GM18505 (cell line): Measurements from ENCODE around the gene HOXD11.

ENCODE experiments used
- ATAC-seq: cut with Tn5 transposase; IDR thresholded peaks from one replicate; pipeline ENCODE4 v1.9.1; 2021; ENCODE audit not compliant: unreplicated experiment
- POLR2A ChIP-seq: IDR thresholded peaks from 4 replicates; pipeline ENCODE4 v1.6.1; 2011; ENCODE audit warnings: borderline replicate concordance; ENCODE audit not compliant: insufficient read depth, insufficient read length; ENCODE audit errors: extremely low read depth

Gene HOXD11

GRCh38 chr2:176118601-176119339, 11.7 kb downstream of the HOXD11 start:
- ATAC-seq: no peak
- TF ChIP-seq POLR2A: no peak

GRCh38 chr2:176120364-176121189, 13.5 kb downstream of the HOXD11 start:
- TF ChIP-seq POLR2A: no peak
- no peak for ATAC-seq

GRCh38 chr2:176121190-176122051, 14.3 kb downstream of the HOXD11 start:
- no peak for ATAC-seq
- no peak for TF ChIP-seq POLR2A

- no peak for TF ChIP-seq POLR2A
- ATAC-seq: no peak
Observed at GRCh38 chr2:176122052-176122682, 15.1 kb downstream of the HOXD11 start.

GRCh38 chr2:176122683-176123410, 15.8 kb downstream of the HOXD11 start, which contains the start of gene HOXD9:
HOXD9 (plus strand) TSS chr2:176122719; CDS start chr2:176122769, 50 bp downstream.
- ATAC-seq: no peak
- no peak for TF ChIP-seq POLR2A

- ATAC-seq: no peak
- TF ChIP-seq POLR2A: no peak
Observed at GRCh38 chr2:176123411-176124109, 16.5 kb downstream of the HOXD11 start.

- ATAC-seq: no peak
- TF ChIP-seq POLR2A: no peak
Observed at GRCh38 chr2:176124110-176124946, 17.2 kb downstream of the HOXD11 start.

- no peak for ATAC-seq
- TF ChIP-seq POLR2A: no peak
Observed at GRCh38 chr2:176124947-176125771, 18.1 kb downstream of the HOXD11 start.

GRCh38 chr2:176125772-176126054, 18.6 kb downstream of the HOXD11 start:
- no peak for TF ChIP-seq POLR2A
- ATAC-seq: no peak
